A673 (cell line): Measurements from ENCODE around the gene TEN1.

Experiments used
- CTCF ChIP-seq: fragments of 300-800, 200-600 bp; sonication (generic); conservative IDR thresholded peaks from 2 replicates; pipeline ENCODE4 v1.5.1; 2017; ENCODE audit warnings: low read depth, mild to moderate bottlenecking, antibody characterized with exemption, low read length, moderate library complexity, mixed read lengths
- EZH2 ChIP-seq: fragments of 200-600 bp; sonication (generic); IDR thresholded peaks from 2 replicates; pipeline ENCODE4 v1.6.1; 2017; ENCODE audit warnings: borderline replicate concordance, low read depth, mild to moderate bottlenecking, mixed read lengths, antibody characterized with exemption, low read length; ENCODE audit not compliant: poor library complexity, severe bottlenecking

GRCh38 chr17:76048025-76048605 lies 69.1 kb downstream of the TEN1 start:
- TF ChIP-seq EZH2, result no peak
- no peak for TF ChIP-seq CTCF
